NCI-H82 (cell line): Measurements from ENCODE around the gene OR2V2.

ENCODE experiments used
- DNase-seq: peaks from one replicate; lab custom pipeline; 2025; lab: John Stamatoyannopoulos, UW

OR2V2 gene

DNA sequence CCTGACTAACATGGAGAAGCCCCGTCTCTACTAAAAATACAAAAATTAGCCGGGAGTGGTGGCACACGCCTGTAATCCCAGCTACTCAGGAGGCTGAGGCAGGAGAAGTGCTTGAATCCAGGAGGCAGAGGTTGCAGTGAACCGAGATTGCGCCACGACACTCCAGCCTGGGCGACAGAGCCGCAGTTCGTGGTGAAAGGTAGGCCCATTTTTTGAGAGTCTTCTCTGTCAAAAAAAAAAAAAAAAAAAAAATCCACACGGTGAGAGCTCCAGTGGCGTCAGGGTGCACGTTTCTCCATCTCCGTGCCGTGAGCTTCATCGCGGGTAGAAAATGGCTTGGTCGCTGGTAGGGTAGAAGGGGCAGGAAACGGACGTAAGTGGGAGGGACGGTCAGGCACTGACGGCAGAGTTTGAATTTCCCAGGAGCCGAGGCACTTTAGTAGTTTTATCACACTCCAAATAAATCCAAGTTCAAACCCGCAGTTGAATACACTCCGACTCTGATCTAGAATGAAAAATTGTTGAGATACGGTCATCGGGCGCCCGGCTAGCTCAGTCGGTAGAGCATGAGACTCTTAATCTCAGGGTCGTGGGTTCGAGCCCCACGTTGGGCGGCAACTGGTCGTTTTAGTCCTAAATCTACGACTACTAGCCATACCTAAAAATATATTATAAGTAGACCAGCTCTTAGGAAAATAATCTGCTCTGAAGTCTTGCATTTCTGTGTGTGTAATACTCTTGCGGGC is 60.0 kb downstream of the OR2V2 start:
- DNase-seq: no peak

DNA sequence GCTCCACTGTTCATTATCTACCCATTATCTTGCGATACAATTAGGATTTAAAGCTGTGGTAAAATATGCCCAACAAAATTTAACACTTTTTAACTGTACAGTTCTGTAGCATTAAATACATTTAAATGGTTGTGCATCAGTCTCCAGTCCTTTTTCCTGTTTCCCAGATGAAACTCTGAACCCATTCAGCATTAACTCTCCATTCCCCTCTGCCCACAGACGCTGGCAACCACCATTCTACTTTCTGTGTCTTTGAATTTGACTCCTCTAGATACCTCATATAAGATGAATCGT is 60.5 kb downstream of the OR2V2 start:
- no peak for DNase-seq
